SK-N-MC (cell line): ENCODE results near the gene C19orf38.

ENCODE experiments used
- DNase-seq: peaks from one replicate; pipeline ENCODE4 v3.0.0-alpha.2; 2011; ENCODE audit warnings: low read depth, low spot score
- H3K27ac ChIP-seq: fragments of 200-600 bp; sonication (generic); 2 replicates; pipeline ENCODE4 v1.5.1; 2016; ENCODE audit warnings: mixed run types
- H3K36me3 ChIP-seq: fragments of 200-600 bp; sonication (generic); 2 replicates; pipeline ENCODE4 v1.6.1; 2017; ENCODE audit warnings: antibody characterized with exemption, low read length, mixed read lengths; ENCODE audit not compliant: insufficient read depth
- H3K4me3 ChIP-seq: fragments of 200-600 bp; sonication (generic); 2 replicates; pipeline ENCODE4 v1.5.1; 2016
- H3K9ac ChIP-seq: fragments of 200-600 bp; sonication (generic); 2 replicates; pipeline ENCODE4 v1.8.0; 2017; ENCODE audit warnings: mixed run types, mixed read lengths; ENCODE audit not compliant: insufficient read length
- H3K9me3 ChIP-seq: fragments of 200-600 bp; sonication (generic); 2 replicates; pipeline ENCODE4 v1.6.1; 2017; ENCODE audit warnings: low read depth, mild to moderate bottlenecking, antibody characterized with exemption, low read length, moderate library complexity, mixed read lengths
- EZH2 ChIP-seq: fragments of 200-600 bp; sonication (generic); IDR thresholded peaks from one replicate; pipeline ENCODE4 v1.6.1; 2017; ENCODE audit warnings: antibody characterized with exemption
- FOXP2 ChIP-seq: optimal IDR thresholded peaks from 2 replicates; pipeline ENCODE3; 2011; ENCODE audit warnings: mild to moderate bottlenecking, moderate library complexity; ENCODE audit not compliant: insufficient read depth; ENCODE audit errors: extremely low read length, control extremely low read depth
- POLR2AphosphoS5 ChIP-seq: IDR thresholded peaks from 2 replicates; pipeline ENCODE4 v1.6.1; 2012; ENCODE audit warnings: mild to moderate bottlenecking, low read depth, low read length, borderline replicate concordance

The C19orf38 gene

GRCh38 chr19:10899151-10899653, 51.0 kb downstream of the C19orf38 start:
- Histone ChIP-seq H3K9ac (no peak overlapping the region), H3K4me3 (no peak overlapping the region), H3K27ac (no peak overlapping the region), H3K36me3 (no peaks in the 10 kb centered on the region; the same call in 1 of the 2 replicates), H3K9me3 (no peaks in the 10 kb centered on the region)
- TF ChIP-seq EZH2 (no peak), POLR2AphosphoS5 (no peak)
- DNase-seq: no peak

- no peaks in the 10 kb centered on the region for H3K9me3 ChIP-seq
- TF ChIP-seq FOXP2 (no peak), EZH2 (no peak), POLR2AphosphoS5 (no peak)
- no peak overlapping the region for H3K27ac ChIP-seq
- H3K4me3 ChIP-seq: no peak overlapping the region
- H3K36me3 ChIP-seq: peaks cover 36% of the 10 kb centered on the region; the same call in 1 of the 2 replicates
- H3K9ac ChIP-seq: no peak overlapping the region
- DNase-seq: no peak
These were observed 59.7 kb downstream of the C19orf38 start for GRCh38 chr19:10907925-10908324.

GRCh38 chr19:10908380-10908960, 60.3 kb downstream of the C19orf38 start:
- no peaks in the 10 kb centered on the region for H3K9me3 ChIP-seq
- H3K27ac ChIP-seq: no peak overlapping the region
- H3K4me3 ChIP-seq: no peak overlapping the region
- peaks cover 36% of the 10 kb centered on the region; the same call in 1 of the 2 replicates for H3K36me3 ChIP-seq
- no peak overlapping the region for H3K9ac ChIP-seq
- TF ChIP-seq POLR2AphosphoS5: no peak
- no peak for TF ChIP-seq EZH2
- no peak for TF ChIP-seq FOXP2
- no peak for DNase-seq

- peaks cover 36% of the 10 kb centered on the region; the same call in 1 of the 2 replicates for H3K36me3 ChIP-seq
- no peaks in the 10 kb centered on the region for H3K9me3 ChIP-seq
- no peak overlapping the region for H3K4me3 ChIP-seq
- TF ChIP-seq FOXP2: no peak
- TF ChIP-seq EZH2: no peak
- no peak for TF ChIP-seq POLR2AphosphoS5
- no peak overlapping the region for H3K9ac ChIP-seq
- no peak overlapping the region for H3K27ac ChIP-seq
- DNase-seq: no peak
These were observed 63.6 kb downstream of the C19orf38 start for GRCh38 chr19:10911579-10912363.

GRCh38 chr19:10912619-10913018, 64.4 kb downstream of the C19orf38 start:
- Histone ChIP-seq H3K9me3 (no peaks in the 10 kb centered on the region), H3K36me3 (peaks cover 33% of the 10 kb centered on the region; the same call in 1 of the 2 replicates), H3K9ac (no peak overlapping the region), H3K27ac (no peak overlapping the region), H3K4me3 (no peak overlapping the region)
- TF ChIP-seq FOXP2 (no peak), EZH2 (no peak), POLR2AphosphoS5 (no peak)
- no peak for DNase-seq

GRCh38 chr19:10913716-10914340, 65.6 kb downstream of the C19orf38 start:
- TF ChIP-seq POLR2AphosphoS5: no peak
- TF ChIP-seq EZH2: no peak
- no peak for TF ChIP-seq FOXP2
- no peak overlapping the region for H3K27ac ChIP-seq
- no peak overlapping the region for H3K9ac ChIP-seq
- H3K4me3 ChIP-seq: no peak overlapping the region
- H3K9me3 ChIP-seq: no peaks in the 10 kb centered on the region
- H3K36me3 ChIP-seq: peaks cover 22% of the 10 kb centered on the region; the same call in 1 of the 2 replicates
- DNase-seq: no peak

GRCh38 chr19:10915130-10916091, 67.2 kb downstream of the C19orf38 start:
- no peak for DNase-seq
- H3K9ac ChIP-seq: no peak overlapping the region
- H3K4me3 ChIP-seq: no peak overlapping the region
- H3K9me3 ChIP-seq: no peaks in the 10 kb centered on the region
- TF ChIP-seq FOXP2 (no peak), EZH2 (no peak), POLR2AphosphoS5 (no peak)
- no peak overlapping the region for H3K27ac ChIP-seq
- peaks cover 26% of the 10 kb centered on the region; the same call in 1 of the 2 replicates for H3K36me3 ChIP-seq

- DNase-seq: no peak
- no peaks in the 10 kb centered on the region for H3K9me3 ChIP-seq
- H3K4me3 ChIP-seq: no peak overlapping the region
- no peak overlapping the region for H3K27ac ChIP-seq
- TF ChIP-seq POLR2AphosphoS5 (no peak), FOXP2 (no peak), EZH2 (no peak)
- H3K36me3 ChIP-seq: peaks cover 26% of the 10 kb centered on the region; the same call in 1 of the 2 replicates
- H3K9ac ChIP-seq: no peak overlapping the region
These were observed 68.4 kb downstream of the C19orf38 start for GRCh38 chr19:10916602-10917001.
